Stimulated activated CD8-positive, alpha-beta memory T cell treated with anti-CD3 and anti-CD28 coated beads, Interleukin-12 subunit alpha, Interleukin-12 subunit beta, amount 100 ng/mL, for 4 hours (primary cell): ENCODE measurements around the gene SYNPR.
"Not testable (repeated sequence)": the region's sequence is repeated elsewhere in the genome, so short reads cannot be mapped to it uniquely, and the experiment has no call there.

Experiments
- DNase-seq: peaks from one replicate; pipeline ENCODE4 v3.0.0-alpha.2; 2020; ENCODE audit warnings: low read depth

The SYNPR gene

GRCh38 chr3:63624941-63625560, 346.9 kb downstream of the SYNPR start:
- DNase-seq = no peak

DNA sequence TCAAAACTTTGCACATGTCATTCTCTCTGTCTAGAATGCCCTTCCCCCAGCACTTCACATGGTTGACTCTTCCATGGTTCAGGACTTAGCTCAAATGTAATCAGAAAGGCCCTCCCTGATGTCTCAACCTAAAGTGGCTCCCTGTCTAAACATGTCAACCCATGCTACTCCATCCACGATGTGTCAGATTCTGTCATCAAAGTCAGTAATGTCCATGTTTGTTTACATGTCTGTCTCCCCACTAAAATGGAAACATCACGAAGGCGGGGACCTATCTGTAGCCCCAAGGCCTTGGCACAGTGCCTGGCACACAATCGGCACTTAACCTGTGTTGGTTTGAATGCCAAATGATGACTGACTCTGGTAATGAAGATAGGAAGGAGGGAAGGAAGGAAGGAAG, 353.6 kb downstream of the SYNPR start:
- no peak for DNase-seq

GRCh38 chr3:63635186-63635585, 357.1 kb downstream of the SYNPR start:
- no peak for DNase-seq

GRCh38 chr3:63639806-63640205, 361.7 kb downstream of the SYNPR start:
- no peak for DNase-seq

- no peak for DNase-seq
Observed at GRCh38 chr3:63642488-63642887, 364.4 kb downstream of the SYNPR start.

GRCh38 chr3:63644212-63644797, 366.2 kb downstream of the SYNPR start:
- no peak for DNase-seq

DNA sequence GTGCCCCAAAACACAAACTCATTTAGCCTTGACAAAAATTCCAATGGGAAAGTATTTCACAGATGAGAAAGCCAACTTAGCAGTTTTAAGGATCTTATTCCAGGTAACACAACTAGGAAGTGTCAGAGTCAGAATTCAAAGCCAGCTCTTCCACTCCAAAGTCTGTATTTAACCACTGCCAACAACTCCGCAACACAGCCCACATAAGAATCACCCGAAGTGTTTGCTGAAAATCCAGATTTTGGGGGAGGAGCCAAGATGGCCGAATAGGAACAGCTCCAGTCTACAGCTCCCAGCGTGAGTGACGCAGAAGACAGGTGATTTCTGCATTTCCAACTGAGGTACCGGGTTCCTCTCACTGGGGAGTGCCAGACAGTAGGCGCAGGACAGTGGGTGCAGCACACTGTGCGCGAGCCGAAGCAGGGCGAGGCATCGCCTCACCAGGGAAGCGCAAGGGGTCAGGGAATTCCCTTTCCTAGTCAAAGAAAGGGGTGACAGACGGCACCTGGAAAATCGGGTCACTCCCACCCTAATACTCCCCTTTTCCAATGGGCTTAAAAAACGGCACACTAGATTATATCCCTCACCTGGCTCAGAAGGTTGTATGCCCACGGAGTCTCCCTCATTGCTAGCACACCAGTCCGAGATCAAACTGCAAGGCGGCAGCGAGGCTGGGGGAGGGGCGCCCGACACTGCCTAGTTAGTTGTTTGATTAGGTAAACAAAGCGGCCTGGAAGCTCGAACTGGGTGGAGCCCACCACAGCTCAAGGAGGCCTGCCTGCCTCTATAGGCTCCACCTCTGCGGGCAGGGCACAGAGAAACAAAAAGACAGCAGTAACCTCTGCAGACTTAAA, 367.0 kb downstream of the SYNPR start:
- DNase-seq = not testable (repeated sequence)

DNA sequence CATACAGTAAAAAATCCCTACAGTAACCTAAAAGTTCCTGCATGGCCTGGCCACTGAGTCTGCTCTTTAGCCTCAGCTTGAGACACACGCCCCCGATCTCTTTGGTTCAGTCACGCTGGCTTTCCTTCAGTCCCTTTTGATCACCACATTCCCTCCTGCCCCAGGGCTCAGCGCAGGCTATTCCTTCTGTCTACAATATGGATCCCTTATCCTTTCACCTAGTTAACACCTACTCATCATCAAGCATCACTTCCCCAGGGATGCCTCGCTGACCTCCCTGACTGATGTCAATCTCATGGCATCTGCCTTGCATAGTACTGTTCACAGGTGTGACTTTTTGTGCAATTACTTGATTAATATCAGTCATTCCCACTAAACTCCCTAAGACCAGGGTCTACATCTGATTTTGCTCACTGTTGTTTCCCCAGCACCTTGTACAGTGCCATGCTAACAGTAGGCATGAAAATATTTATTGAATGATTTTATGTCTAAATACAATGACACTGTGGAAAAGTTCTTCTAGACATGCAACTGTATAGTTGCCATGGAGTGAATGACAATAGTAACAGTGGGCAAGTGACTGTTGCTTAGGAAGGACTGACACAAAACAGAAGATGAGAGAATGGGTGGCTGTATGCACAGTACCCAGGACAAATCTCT, 374.1 kb downstream of the SYNPR start, which contains the start of gene SNTN:
Gene SNTN (plus strand): TSS at position 610 of the 660 bp plus-strand sequence. CDS start 13 bp downstream, at position 623.
- DNase-seq = no peak

- DNase-seq = no peak
Observed at GRCh38 chr3:63654211-63654610, 376.1 kb downstream of the SYNPR start.

GRCh38 chr3:63654931-63655330, 376.8 kb downstream of the SYNPR start:
- no peak for DNase-seq

DNA sequence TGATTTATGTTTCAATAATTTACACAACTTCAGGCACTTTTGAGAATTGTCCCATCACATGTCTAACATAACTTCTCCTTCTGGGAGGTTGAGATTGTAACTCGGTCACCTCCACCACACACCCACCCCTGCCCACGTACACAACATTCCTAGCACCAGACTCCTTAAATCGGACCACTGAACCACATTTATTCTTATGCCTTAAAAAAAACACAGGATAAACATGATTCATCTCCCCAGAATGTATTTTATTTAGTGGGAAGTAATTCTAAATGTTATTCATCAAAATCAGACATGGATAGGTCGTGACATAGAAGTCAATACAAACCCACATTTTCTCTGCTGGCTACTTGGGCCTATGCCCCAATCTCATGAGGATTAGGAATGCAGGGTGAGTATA, 377.4 kb downstream of the SYNPR start:
- no peak for DNase-seq

- no peak for DNase-seq
Observed at GRCh38 chr3:63656786-63657185, 378.7 kb downstream of the SYNPR start.

- no peak for DNase-seq
Observed at GRCh38 chr3:63661242-63661641, 383.1 kb downstream of the SYNPR start.

GRCh38 chr3:63662011-63662410, 383.9 kb downstream of the SYNPR start:
- no peak for DNase-seq

- no peak for DNase-seq
Observed at GRCh38 chr3:63662500-63662899, 384.4 kb downstream of the SYNPR start.
